WTC11 (cell line): Measurements from ENCODE around the gene TRMT112. TPM values are rescaled to one million over a fixed set of nuclear protein-coding genes. Genes with fewer than 3 reads are reported as not detected.

Source experiments
- ATAC-seq: fragments of 200-7000 bp; cut with Tn5 transposase; 2 replicates; pipeline ENCODE4 v1.10.0; 2021; ENCODE audit warnings: mild to moderate bottlenecking, moderate library complexity
- CTCF ChIA-PET: fragments of 300-600 bp; sonication (Branson Sonifier 250); formaldehyde crosslinking; loops from one replicate; lab custom pipeline; 2021; ENCODE audit warnings: antibody characterized with exemption; lab: Charles Lee
- POLR2A ChIA-PET: fragments of 350-600 bp; sonication (Branson Sonifier 250); formaldehyde crosslinking; loops from one replicate; lab custom pipeline; 2021; ENCODE audit warnings: antibody characterized with exemption; lab: Charles Lee
- DNase-seq: peaks from one replicate; pipeline ENCODE4 v3.0.0; 2021; ENCODE audit warnings: low spot score
- H3K27ac Mint-ChIP-seq: 2 replicates; pipeline ENCODE4 v1.8.0; 2021; ENCODE audit warnings: mixed read lengths
- H3K27me3 Mint-ChIP-seq: 2 replicates; pipeline ENCODE4 v1.8.0; 2021; ENCODE audit warnings: low read depth, mild to moderate bottlenecking, moderate library complexity, mixed read lengths
- H3K36me3 Mint-ChIP-seq: 2 replicates; pipeline ENCODE4 v1.8.0; 2021; ENCODE audit warnings: mixed read lengths
- H3K4me1 Mint-ChIP-seq: 2 replicates; pipeline ENCODE4 v1.8.0; 2022; ENCODE audit warnings: mixed read lengths
- H3K4me3 Mint-ChIP-seq: 2 replicates; pipeline ENCODE4 v1.8.0; 2021; ENCODE audit warnings: mild to moderate bottlenecking, moderate library complexity, mixed read lengths
- H3K9me3 Mint-ChIP-seq: 2 replicates; pipeline ENCODE4 v1.8.0; 2021; ENCODE audit warnings: mixed read lengths
- ELF4 ChIP-seq: sonication (generic); formaldehyde crosslinking; IDR thresholded peaks from 2 replicates; pipeline ENCODE4 v1.8.1; 2022; ENCODE audit warnings: low read depth, mild to moderate bottlenecking, moderate library complexity, missing genetic modification reagents
- FOXP1 ChIP-seq: sonication (generic); formaldehyde crosslinking; IDR thresholded peaks from 2 replicates; pipeline ENCODE4 v1.8.0; 2022; ENCODE audit warnings: missing genetic modification reagents, mild to moderate bottlenecking, moderate library complexity, borderline replicate concordance
- NR3C1 ChIP-seq: sonication (generic); formaldehyde crosslinking; conservative IDR thresholded peaks from 2 replicates; pipeline ENCODE4 v1.8.1; 2023; ENCODE audit warnings: low read depth, mild to moderate bottlenecking, missing genetic modification reagents
- OVOL2 ChIP-seq: fragments of 250-450 bp; sonication (Bioruptor Pico); IDR thresholded peaks from 2 replicates; pipeline ENCODE4 v1.9.0; 2021; ENCODE audit warnings: mild to moderate bottlenecking, borderline replicate concordance
- SOX15 ChIP-seq: fragments of 250-450 bp; sonication (Bioruptor Pico); IDR thresholded peaks from 2 replicates; pipeline ENCODE4 v1.9.0; 2021; ENCODE audit warnings: mild to moderate bottlenecking
- ZNF423 ChIP-seq: fragments of 250-450 bp; sonication (Bioruptor Pico); IDR thresholded peaks from 2 replicates; pipeline ENCODE4 v2.1.2; 2022; ENCODE audit warnings: mild to moderate bottlenecking, moderate library complexity
- ZNF671 ChIP-seq: fragments of 250-450 bp; sonication (Bioruptor Pico); IDR thresholded peaks from 2 replicates; pipeline ENCODE4 v1.8.0; 2021; ENCODE audit warnings: mild to moderate bottlenecking
- total RNA-seq: library from RNA; stranded (reverse); gene quantifications from 3 replicates; pipeline ENCODE4 v1.2.3, GENCODE V29; 2021
- TF ChIP-seq, protein P1 (sequence below): sonication (generic); formaldehyde crosslinking; IDR thresholded peaks from 2 replicates; pipeline ENCODE4 v1.8.0; 2023; ENCODE audit warnings: mild to moderate bottlenecking, missing genetic modification reagents
- TF ChIP-seq, protein P2 (sequence below): sonication (generic); formaldehyde crosslinking; IDR thresholded peaks from 2 replicates; pipeline ENCODE4 v1.8.0; 2023; ENCODE audit warnings: missing genetic modification reagents
- TF ChIP-seq, protein P3 (sequence below): sonication (generic); formaldehyde crosslinking; IDR thresholded peaks from 2 replicates; pipeline ENCODE4 v1.8.1; 2022; ENCODE audit warnings: mild to moderate bottlenecking, moderate library complexity, missing genetic modification reagents
- TF ChIP-seq, protein P4 (sequence below): sonication (generic); formaldehyde crosslinking; IDR thresholded peaks from 2 replicates; pipeline ENCODE4 v1.8.0; 2022; ENCODE audit warnings: mild to moderate bottlenecking, missing genetic modification reagents
- TF ChIP-seq, protein P5 (sequence below): sonication (generic); formaldehyde crosslinking; IDR thresholded peaks from 2 replicates; pipeline ENCODE4 v1.8.0; 2022; ENCODE audit warnings: mild to moderate bottlenecking, missing genetic modification reagents

The TRMT112 gene
- total RNA-seq, 1 experiment from 2014 or later = 285 TPM

DNA sequence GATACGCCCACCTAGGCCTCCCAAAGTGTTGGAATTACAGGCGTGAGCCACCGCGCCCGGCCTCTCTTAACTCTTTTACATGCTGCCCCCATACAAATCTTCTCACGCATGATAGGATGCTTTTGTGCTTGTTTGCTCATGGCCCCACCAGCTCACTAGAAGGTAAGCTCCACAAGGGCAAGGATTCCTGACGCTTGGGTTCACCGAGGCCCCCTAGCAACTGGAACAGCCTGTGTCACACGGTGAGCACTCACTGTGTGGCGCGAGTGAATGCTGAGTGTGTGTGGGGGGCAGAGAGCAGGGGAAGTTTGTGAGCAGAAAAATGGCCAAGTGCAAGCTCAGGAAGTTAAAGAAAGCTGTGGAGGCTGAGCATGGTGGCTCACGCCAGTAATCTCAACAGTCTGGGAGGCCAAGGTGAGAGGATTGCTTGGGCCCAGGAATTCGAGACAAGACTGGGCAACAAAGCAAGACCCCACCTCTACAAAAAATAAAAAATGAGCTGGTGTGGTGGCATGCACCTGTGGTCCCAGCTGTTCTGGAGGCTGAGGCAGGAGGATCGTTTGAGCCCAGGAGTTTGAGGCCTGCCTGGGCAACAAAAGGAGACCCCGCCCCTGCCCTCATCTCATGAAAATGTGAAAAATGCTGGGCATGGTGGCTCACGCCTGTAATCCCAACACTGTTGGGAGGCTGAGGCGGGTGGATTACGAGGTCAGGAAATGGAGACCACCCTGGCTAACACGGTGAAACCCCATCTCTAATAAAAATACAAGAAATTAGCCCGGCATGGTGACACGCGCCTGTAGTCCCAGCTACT is 35.2 kb downstream of the TRMT112 start:
- no peak overlapping the region for H3K4me3 Mint-ChIP-seq
- H3K36me3 Mint-ChIP-seq = peaks cover 12% of the 10 kb centered on the region
- TF ChIP-seq, protein P1, sequence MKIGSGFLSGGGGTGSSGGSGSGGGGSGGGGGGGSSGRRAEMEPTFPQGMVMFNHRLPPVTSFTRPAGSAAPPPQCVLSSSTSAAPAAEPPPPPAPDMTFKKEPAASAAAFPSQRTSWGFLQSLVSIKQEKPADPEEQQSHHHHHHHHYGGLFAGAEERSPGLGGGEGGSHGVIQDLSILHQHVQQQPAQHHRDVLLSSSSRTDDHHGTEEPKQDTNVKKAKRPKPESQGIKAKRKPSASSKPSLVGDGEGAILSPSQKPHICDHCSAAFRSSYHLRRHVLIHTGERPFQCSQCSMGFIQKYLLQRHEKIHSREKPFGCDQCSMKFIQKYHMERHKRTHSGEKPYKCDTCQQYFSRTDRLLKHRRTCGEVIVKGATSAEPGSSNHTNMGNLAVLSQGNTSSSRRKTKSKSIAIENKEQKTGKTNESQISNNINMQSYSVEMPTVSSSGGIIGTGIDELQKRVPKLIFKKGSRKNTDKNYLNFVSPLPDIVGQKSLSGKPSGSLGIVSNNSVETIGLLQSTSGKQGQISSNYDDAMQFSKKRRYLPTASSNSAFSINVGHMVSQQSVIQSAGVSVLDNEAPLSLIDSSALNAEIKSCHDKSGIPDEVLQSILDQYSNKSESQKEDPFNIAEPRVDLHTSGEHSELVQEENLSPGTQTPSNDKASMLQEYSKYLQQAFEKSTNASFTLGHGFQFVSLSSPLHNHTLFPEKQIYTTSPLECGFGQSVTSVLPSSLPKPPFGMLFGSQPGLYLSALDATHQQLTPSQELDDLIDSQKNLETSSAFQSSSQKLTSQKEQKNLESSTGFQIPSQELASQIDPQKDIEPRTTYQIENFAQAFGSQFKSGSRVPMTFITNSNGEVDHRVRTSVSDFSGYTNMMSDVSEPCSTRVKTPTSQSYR (CRISPR knock-in tag) = no peak
- TF ChIP-seq OVOL2 (CRISPR knock-in tag) = no peak
- TF ChIP-seq, protein P2, sequence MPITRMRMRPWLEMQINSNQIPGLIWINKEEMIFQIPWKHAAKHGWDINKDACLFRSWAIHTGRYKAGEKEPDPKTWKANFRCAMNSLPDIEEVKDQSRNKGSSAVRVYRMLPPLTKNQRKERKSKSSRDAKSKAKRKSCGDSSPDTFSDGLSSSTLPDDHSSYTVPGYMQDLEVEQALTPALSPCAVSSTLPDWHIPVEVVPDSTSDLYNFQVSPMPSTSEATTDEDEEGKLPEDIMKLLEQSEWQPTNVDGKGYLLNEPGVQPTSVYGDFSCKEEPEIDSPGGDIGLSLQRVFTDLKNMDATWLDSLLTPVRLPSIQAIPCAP (CRISPR knock-in tag) = no peak
- no peak for TF ChIP-seq ELF4 (CRISPR knock-in tag)
- no peak for TF ChIP-seq ZNF671
- TF ChIP-seq, protein P3, sequence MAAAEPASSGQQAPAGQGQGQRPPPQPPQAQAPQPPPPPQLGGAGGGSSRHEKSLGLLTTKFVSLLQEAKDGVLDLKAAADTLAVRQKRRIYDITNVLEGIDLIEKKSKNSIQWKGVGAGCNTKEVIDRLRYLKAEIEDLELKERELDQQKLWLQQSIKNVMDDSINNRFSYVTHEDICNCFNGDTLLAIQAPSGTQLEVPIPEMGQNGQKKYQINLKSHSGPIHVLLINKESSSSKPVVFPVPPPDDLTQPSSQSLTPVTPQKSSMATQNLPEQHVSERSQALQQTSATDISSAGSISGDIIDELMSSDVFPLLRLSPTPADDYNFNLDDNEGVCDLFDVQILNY (CRISPR knock-in tag) = no peak
- TF ChIP-seq SOX15 (CRISPR knock-in tag) = no peak
- TF ChIP-seq, protein P4, sequence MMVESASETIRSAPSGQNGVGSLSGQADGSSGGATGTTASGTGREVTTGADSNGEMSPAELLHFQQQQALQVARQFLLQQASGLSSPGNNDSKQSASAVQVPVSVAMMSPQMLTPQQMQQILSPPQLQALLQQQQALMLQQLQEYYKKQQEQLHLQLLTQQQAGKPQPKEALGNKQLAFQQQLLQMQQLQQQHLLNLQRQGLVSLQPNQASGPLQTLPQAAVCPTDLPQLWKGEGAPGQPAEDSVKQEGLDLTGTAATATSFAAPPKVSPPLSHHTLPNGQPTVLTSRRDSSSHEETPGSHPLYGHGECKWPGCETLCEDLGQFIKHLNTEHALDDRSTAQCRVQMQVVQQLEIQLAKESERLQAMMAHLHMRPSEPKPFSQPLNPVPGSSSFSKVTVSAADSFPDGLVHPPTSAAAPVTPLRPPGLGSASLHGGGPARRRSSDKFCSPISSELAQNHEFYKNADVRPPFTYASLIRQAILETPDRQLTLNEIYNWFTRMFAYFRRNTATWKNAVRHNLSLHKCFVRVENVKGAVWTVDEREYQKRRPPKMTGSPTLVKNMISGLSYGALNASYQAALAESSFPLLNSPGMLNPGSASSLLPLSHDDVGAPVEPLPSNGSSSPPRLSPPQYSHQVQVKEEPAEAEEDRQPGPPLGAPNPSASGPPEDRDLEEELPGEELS (CRISPR knock-in tag) = no peak
- no peak for TF ChIP-seq FOXP1 (CRISPR knock-in tag)
- TF ChIP-seq ZNF423 (CRISPR knock-in tag) = no peak
- TF ChIP-seq, protein P5, sequence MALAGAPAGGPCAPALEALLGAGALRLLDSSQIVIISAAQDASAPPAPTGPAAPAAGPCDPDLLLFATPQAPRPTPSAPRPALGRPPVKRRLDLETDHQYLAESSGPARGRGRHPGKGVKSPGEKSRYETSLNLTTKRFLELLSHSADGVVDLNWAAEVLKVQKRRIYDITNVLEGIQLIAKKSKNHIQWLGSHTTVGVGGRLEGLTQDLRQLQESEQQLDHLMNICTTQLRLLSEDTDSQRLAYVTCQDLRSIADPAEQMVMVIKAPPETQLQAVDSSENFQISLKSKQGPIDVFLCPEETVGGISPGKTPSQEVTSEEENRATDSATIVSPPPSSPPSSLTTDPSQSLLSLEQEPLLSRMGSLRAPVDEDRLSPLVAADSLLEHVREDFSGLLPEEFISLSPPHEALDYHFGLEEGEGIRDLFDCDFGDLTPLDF (CRISPR knock-in tag) = no peak
- H3K27ac Mint-ChIP-seq = no peak overlapping the region
- H3K4me1 Mint-ChIP-seq = peaks cover 8% of the 10 kb centered on the region
- ChIA-PET CTCF (interaction anchor here (0.7 to 12.5 kb wide), 2 partner anchors 15 to 21 kb away, joined by 4 to 151 read pairs; partner anchors contain the start of gene ESRRA), POLR2A (interaction anchor here (0.6 kb wide), 2 partner anchors 30 to 974 kb away, joined by 3 to 4 read pairs; no protein-coding TSS in a partner anchor)
- ATAC-seq (no peak), DNase-seq (no peak)
- H3K27me3 Mint-ChIP-seq = peaks cover 2% of the 10 kb centered on the region; the same call in 1 of the 2 replicates
- H3K9me3 Mint-ChIP-seq = no peaks in the 10 kb centered on the region

DNA sequence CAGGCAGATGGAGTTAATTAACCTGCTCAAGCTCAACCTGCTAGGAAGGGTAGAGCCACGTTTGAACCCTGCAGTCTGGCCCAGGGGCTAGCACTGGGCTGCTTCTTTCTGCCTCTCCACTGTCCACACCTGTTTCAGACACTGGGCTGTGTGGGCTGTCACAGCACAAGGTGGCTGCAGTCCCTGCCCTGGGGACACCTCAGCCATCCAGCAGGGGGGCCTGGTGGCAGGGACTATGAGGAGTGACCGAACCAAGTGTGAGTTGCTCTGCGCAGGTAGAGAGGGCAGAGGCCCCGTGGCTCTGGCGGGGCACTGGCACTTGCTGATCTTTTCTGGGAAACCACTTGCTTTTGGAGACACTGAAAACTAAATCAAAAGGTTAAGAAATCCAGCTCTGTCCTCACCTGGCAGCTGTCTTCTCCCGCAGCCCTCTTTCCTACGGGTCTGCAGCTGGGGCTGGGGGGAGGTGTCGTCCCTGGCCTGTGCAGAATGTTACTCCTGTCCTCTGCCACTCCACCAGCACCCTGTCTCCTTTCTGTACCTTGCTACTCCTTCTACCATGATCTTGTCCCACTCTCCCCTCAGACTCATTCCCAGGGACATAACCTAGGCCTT is 38.7 kb downstream of the TRMT112 start:
- ChIA-PET CTCF (interaction anchor here (0.6 to 4.0 kb wide), 8 partner anchors 8 to 441 kb away, joined by 3 to 24 read pairs (median 4); partner anchors contain the start of genes CATSPERZ, ESRRA, KCNK4 and PLCB3), POLR2A (no interaction called here)
- no peaks in the 10 kb centered on the region for H3K9me3 Mint-ChIP-seq
- H3K27ac Mint-ChIP-seq = peak overlapping the region; percentile 12; the same call in 1 of the 2 replicates
- H3K36me3 Mint-ChIP-seq = peaks cover 12% of the 10 kb centered on the region
- no peak for TF ChIP-seq SOX15 (CRISPR knock-in tag)
- no peak for TF ChIP-seq NR3C1 (CRISPR knock-in tag)
- ATAC-seq (no peak), DNase-seq (no peak)
- H3K4me3 Mint-ChIP-seq = no peak overlapping the region
- H3K4me1 Mint-ChIP-seq = peaks cover 19% of the 10 kb centered on the region
- no peaks in the 10 kb centered on the region for H3K27me3 Mint-ChIP-seq
